RPMI7951 (cell line): Measurements from ENCODE around the gene IRF1. TPM values are rescaled to one million over a fixed set of nuclear protein-coding genes. Genes with fewer than 3 reads are reported as not detected.
"Not testable (repeated sequence)": the region's sequence is repeated elsewhere in the genome, so short reads cannot be mapped to it uniquely, and the experiment has no call there.

Experiments used
- DNase-seq: peaks from one replicate; pipeline ENCODE4 v3.0.0-alpha.2; 2012; ENCODE audit warnings: low read depth
- total RNA-seq: library from RNA; depleted of rRNA; stranded (reverse); fragments of >200 nt; shearing (Covaris generic); gene quantifications from 2 replicates; pipeline ENCODE4 v1.2.3, GENCODE V29; 2014; rRNA removed

The IRF1 gene
- 34.1 and 42.1 TPM in 2 replicates for total RNA-seq

- peak; percentile 95 for DNase-seq
Observed at GRCh38 chr5:132490484-132491367, at the start of gene IRF1. Gene IRF1, minus strand, starts transcription at chr5:132490773. Its CDS starts 1,295 bp downstream, at chr5:132489478.

GRCh38 chr5:132540149-132540548 is 49.6 kb upstream of the IRF1 start:
- DNase-seq: no peak

- no peak for DNase-seq
Observed at GRCh38 chr5:132539716-132540115, 49.1 kb upstream of the IRF1 start.

GRCh38 chr5:132530946-132531345 is 40.4 kb upstream of the IRF1 start:
- no peak for DNase-seq

GRCh38 chr5:132528866-132529634 is 38.5 kb upstream of the IRF1 start:
- no peak for DNase-seq

GRCh38 chr5:132528021-132528420 is 37.4 kb upstream of the IRF1 start:
- DNase-seq: no peak

GRCh38 chr5:132526974-132527564 is 36.5 kb upstream of the IRF1 start:
- DNase-seq: no peak

- DNase-seq: peak; percentile 55
Observed at GRCh38 chr5:132526290-132526973, 35.9 kb upstream of the IRF1 start.

GRCh38 chr5:132525299-132525724 is 34.7 kb upstream of the IRF1 start:
- no peak for DNase-seq

- DNase-seq: not testable (repeated sequence)
Observed at GRCh38 chr5:132524877-132525276, 34.3 kb upstream of the IRF1 start.

- DNase-seq: not testable (repeated sequence)
Observed at GRCh38 chr5:132522067-132522466, 31.5 kb upstream of the IRF1 start.

GRCh38 chr5:132513618-132514336 is 23.2 kb upstream of the IRF1 start:
- DNase-seq: not testable (repeated sequence)

- peak; percentile 71 for DNase-seq
Observed at GRCh38 chr5:132510076-132510475, 19.5 kb upstream of the IRF1 start.

GRCh38 chr5:132506094-132506692 is 15.6 kb upstream of the IRF1 start:
- DNase-seq: peak; percentile 76

GRCh38 chr5:132505641-132506040 is 15.1 kb upstream of the IRF1 start:
- DNase-seq: no peak

- no peak for DNase-seq
Observed at GRCh38 chr5:132504746-132505145, 14.2 kb upstream of the IRF1 start.

GRCh38 chr5:132503244-132503643 is 12.7 kb upstream of the IRF1 start:
- no peak for DNase-seq

- DNase-seq: no peak
Observed at GRCh38 chr5:132501961-132502931, 11.7 kb upstream of the IRF1 start.

GRCh38 chr5:132501629-132501956 is 11.0 kb upstream of the IRF1 start:
- DNase-seq: no peak
